SK-N-SH (cell line): ENCODE data around the gene TSSC4. TPM values are rescaled to one million over a fixed set of nuclear protein-coding genes. Genes with fewer than 3 reads are reported as not detected.

Experiments
- CTCF ChIA-PET: fragments of 300-600, 350-600 bp; formaldehyde crosslinking; extraction: SDS; loops from one replicate; lab custom pipeline; 2021; lab: Yijun Ruan, JAX
- POLR2A ChIA-PET: fragments of 350-600 bp; sonication (Branson Sonifier 250); formaldehyde crosslinking; extraction: SDS; loops from one replicate; lab custom pipeline; 2020; ENCODE audit warnings: antibody characterized with exemption, inconsistent platforms; lab: Yijun Ruan, JAX
- DNase-seq: peaks from one replicate; pipeline ENCODE4 v3.0.0; 2012
- H2AFZ ChIP-seq: fragments of 200-600 bp; sonication (generic); 2 replicates; pipeline ENCODE4 v1.8.1; 2016; ENCODE audit warnings: antibody characterized with exemption, mild to moderate bottlenecking, low read depth
- H3F3A ChIP-seq: fragments of 200-600 bp; sonication (generic); replicated peaks from 2 replicates; pipeline ENCODE3; 2016; ENCODE audit warnings: antibody characterized with exemption, mild to moderate bottlenecking; ENCODE audit not compliant: insufficient read depth
- H3K27ac ChIP-seq, 2 experiments: fragments of 200-500 bp in 1 of 2; fragments of 200-600 bp in 1 of 2; sonication (Bioruptor generic) in 1 of 2; sonication (generic), shearing (Covaris generic) in 1 of 2; 2 replicates each; pipeline versions ENCODE4 v1.5.1 to v1.6.1; 2014 to 2016; ENCODE audit warnings: low read depth in 2 of 2, inconsistent platforms in 1 of 2, low read length in 1 of 2, mild to moderate bottlenecking in 1 of 2, mixed read lengths in 1 of 2
- H3K27me3 ChIP-seq: fragments of 200-600 bp; sonication (generic), shearing (Covaris generic); 2 replicates; pipeline ENCODE4 v1.6.1; 2016; ENCODE audit warnings: mixed run types; ENCODE audit not compliant: insufficient read depth
- H3K36me3 ChIP-seq, 2 experiments: fragments of 200-500 bp in 1 of 2; fragments of 200-600 bp in 1 of 2; sonication (Bioruptor generic) in 1 of 2; sonication (generic) in 1 of 2; replicated peaks in 1 of 2; 2 replicates each; pipeline versions ENCODE3 to v1.5.1; 2014 to 2016; ENCODE audit warnings: low read length in 1 of 2, mild to moderate bottlenecking in 1 of 2; ENCODE audit not compliant: insufficient read depth in 2 of 2, control insufficient read depth in 1 of 2
- H3K4me1 ChIP-seq, 2 experiments: fragments of 200-500 bp in 1 of 2; fragments of 200-600 bp in 1 of 2; sonication (Bioruptor generic) in 1 of 2; sonication (generic), shearing (Covaris generic) in 1 of 2; 2 replicates each; pipeline versions ENCODE4 v1.5.1 to v1.6.1; 2014 to 2016; ENCODE audit warnings: low read depth in 1 of 2, low read length in 1 of 2, mixed run types in 1 of 2; ENCODE audit not compliant: insufficient read depth in 2 of 2, control insufficient read depth in 1 of 2
- H3K4me2 ChIP-seq: fragments of 200-600 bp; sonication (generic), shearing (Covaris generic); 2 replicates; pipeline ENCODE4 v1.6.1; 2017; ENCODE audit warnings: mixed run types
- H3K4me3 ChIP-seq, 2 experiments: fragments of 200-500 bp in 1 of 2; fragments of 200-600 bp in 1 of 2; sonication (Bioruptor generic) in 1 of 2; sonication (generic), shearing (Covaris generic) in 1 of 2; 2 replicates each; pipeline versions ENCODE4 v1.5.1 to v1.8.1; 2014 to 2016; ENCODE audit warnings: low read depth in 2 of 2, inconsistent platforms in 1 of 2, low read length in 1 of 2, mild to moderate bottlenecking in 1 of 2, mixed read lengths in 1 of 2, moderate library complexity in 1 of 2
- H3K79me2 ChIP-seq: fragments of 200-600 bp; sonication (generic); 2 replicates; pipeline ENCODE4 v1.8.1; 2017; ENCODE audit warnings: mild to moderate bottlenecking; ENCODE audit not compliant: insufficient read depth
- H3K9ac ChIP-seq: fragments of 200-600 bp; sonication (generic); 2 replicates; pipeline ENCODE4 v1.6.1; 2017; ENCODE audit warnings: mixed run types
- H3K9me2 ChIP-seq: fragments of 200-600 bp; sonication (generic); 2 replicates; pipeline ENCODE4 v1.6.1; 2017; ENCODE audit warnings: mixed run types
- H3K9me3 ChIP-seq: fragments of 200-600 bp; sonication (generic); 2 replicates; pipeline ENCODE4 v1.6.1; 2017; ENCODE audit warnings: mixed run types, mild to moderate bottlenecking, moderate library complexity
- H4K20me1 ChIP-seq: fragments of 200-600 bp; sonication (generic); 2 replicates; pipeline ENCODE4 v1.6.1; 2017; ENCODE audit warnings: mild to moderate bottlenecking, mixed run types; ENCODE audit not compliant: insufficient read depth
- CHD2 ChIP-seq: fragments of 150-350 bp; IDR thresholded peaks from 2 replicates; pipeline ENCODE4 v1.6.1; 2018; ENCODE audit warnings: low read length; ENCODE audit not compliant: partially characterized antibody
- EP300 ChIP-seq, 2 experiments: IDR thresholded peaks; 2 replicates each; pipeline versions ENCODE4 v1.4.0 to v1.6.1; 2012; ENCODE audit warnings: borderline replicate concordance in 1 of 2, low read depth in 1 of 2, low read length in 1 of 2
- EZH2phosphoT487 ChIP-seq: fragments of 200-600 bp; sonication (generic); IDR thresholded peaks from 2 replicates; pipeline ENCODE4 v1.6.1; 2017; ENCODE audit warnings: low read depth, mixed run types, mild to moderate bottlenecking, antibody characterized with exemption, moderate library complexity, borderline replicate concordance
- FOSL2 ChIP-seq: IDR thresholded peaks from 2 replicates; pipeline ENCODE4 v1.4.0; 2012; ENCODE audit warnings: low read depth, mild to moderate bottlenecking, moderate library complexity, borderline replicate concordance
- MEF2A ChIP-seq: IDR thresholded peaks from 2 replicates; pipeline ENCODE4 v1.4.0; 2012; ENCODE audit warnings: low read depth, borderline replicate concordance
- MXI1 ChIP-seq: IDR thresholded peaks from 2 replicates; pipeline ENCODE4 v1.6.1; 2012; ENCODE audit warnings: mild to moderate bottlenecking, low read depth, low read length, improper control_type of control experiment
- SIN3A ChIP-seq: IDR thresholded peaks from 2 replicates; pipeline ENCODE4 v1.6.1; 2012; ENCODE audit warnings: low read depth, mild to moderate bottlenecking, low read length, moderate library complexity, borderline replicate concordance
- WGBS: methylation state at CpG from one replicate; pipeline ENCODE4 v1.1.6; 2017; ENCODE audit warnings: low lambda C conversion rate; 5-methylcytosine and 5-hydroxymethylcytosine counted together
- polyA plus RNA-seq, 3 experiments: library from polyadenylated mRNA; depleted of rRNA; stranded (reverse); fragments of >200 nt; gene quantifications; 2 replicates each; pipeline ENCODE4 v1.2.3, GENCODE V29; 2012
- TF ChIP-seq, protein P1 (sequence below): IDR thresholded peaks from 2 replicates; pipeline ENCODE4 v1.4.0; 2012; ENCODE audit warnings: low read depth
- TF ChIP-seq, protein P2 (sequence below): IDR thresholded peaks from 2 replicates; pipeline ENCODE4 v1.4.0; 2012; ENCODE audit warnings: low read depth, borderline replicate concordance
- TF ChIP-seq, protein P3 (sequence below): IDR thresholded peaks from 2 replicates; pipeline ENCODE4 v1.4.0; 2012; ENCODE audit warnings: low read depth, borderline replicate concordance

Gene TSSC4
- polyA plus RNA-seq, 1 of the 3 experiments (the other 2 are of a cell fraction), result 45.1 TPM

DNA sequence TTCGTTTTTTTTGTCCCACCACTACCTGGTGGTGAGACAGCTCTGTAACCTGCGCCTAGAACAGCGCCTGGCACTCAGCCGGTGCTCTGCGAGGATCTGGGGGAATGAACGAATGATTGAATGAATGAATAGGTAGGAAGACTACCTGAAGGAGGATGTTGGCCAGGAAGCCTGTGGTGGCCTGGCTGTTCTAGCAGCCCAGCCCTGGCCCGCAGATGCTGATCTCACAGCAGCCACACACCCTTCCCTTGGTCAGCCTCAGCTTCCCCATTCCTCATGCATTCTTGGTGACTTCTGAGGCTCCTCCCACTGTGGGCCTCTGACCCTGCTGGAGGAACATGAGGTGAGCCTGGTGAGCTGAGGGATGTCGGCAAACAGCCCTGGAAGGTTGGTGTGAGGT lies 40.1 kb downstream of the TSSC4 start (continued):
- TF ChIP-seq, protein P1, sequence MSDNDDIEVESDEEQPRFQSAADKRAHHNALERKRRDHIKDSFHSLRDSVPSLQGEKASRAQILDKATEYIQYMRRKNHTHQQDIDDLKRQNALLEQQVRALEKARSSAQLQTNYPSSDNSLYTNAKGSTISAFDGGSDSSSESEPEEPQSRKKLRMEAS, result no peak
- no peak for TF ChIP-seq CHD2
- TF ChIP-seq, protein P2, sequence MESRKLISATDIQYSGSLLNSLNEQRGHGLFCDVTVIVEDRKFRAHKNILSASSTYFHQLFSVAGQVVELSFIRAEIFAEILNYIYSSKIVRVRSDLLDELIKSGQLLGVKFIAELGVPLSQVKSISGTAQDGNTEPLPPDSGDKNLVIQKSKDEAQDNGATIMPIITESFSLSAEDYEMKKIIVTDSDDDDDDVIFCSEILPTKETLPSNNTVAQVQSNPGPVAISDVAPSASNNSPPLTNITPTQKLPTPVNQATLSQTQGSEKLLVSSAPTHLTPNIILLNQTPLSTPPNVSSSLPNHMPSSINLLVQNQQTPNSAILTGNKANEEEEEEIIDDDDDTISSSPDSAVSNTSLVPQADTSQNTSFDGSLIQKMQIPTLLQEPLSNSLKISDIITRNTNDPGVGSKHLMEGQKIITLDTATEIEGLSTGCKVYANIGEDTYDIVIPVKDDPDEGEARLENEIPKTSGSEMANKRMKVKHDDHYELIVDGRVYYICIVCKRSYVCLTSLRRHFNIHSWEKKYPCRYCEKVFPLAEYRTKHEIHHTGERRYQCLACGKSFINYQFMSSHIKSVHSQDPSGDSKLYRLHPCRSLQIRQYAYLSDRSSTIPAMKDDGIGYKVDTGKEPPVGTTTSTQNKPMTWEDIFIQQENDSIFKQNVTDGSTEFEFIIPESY, result no peak
- no peak for TF ChIP-seq MEF2A
- no peak for TF ChIP-seq SIN3A
- TF ChIP-seq FOSL2, result no peak

DNA sequence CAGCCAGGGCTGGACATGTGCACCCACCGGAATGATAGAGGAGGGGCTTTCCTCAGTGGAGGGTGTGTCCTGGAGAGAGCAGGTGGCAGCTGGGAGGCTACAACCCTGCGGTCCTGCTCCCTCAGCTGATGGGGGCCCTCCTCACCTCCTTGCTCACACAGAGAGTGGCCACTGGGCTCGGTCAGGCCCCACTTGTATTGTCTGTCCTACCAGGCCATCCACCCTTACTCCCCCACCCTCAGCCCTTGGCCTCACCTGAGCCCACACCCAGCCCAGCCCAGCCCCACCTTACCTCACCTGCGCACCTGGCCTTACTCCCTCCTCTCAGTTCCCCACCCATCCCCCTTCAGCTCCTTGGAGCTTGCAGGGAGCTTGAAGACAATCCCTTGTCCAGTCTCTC lies 40.6 kb downstream of the TSSC4 start:
- DNase-seq, result no peak
- H2AFZ ChIP-seq, result no peak overlapping the region
- TF ChIP-seq, protein P3, sequence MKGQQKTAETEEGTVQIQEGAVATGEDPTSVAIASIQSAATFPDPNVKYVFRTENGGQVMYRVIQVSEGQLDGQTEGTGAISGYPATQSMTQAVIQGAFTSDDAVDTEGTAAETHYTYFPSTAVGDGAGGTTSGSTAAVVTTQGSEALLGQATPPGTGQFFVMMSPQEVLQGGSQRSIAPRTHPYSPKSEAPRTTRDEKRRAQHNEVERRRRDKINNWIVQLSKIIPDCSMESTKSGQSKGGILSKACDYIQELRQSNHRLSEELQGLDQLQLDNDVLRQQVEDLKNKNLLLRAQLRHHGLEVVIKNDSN, result no peak
- TF ChIP-seq, protein P2, result no peak
- TF ChIP-seq EP300 (IDR thresholded peaks at IDR 0.05; ENCODE audit: borderline replicate concordance in 1 of 2, low read depth in 1 of 2, low read length in 1 of 2), result no peak
- TF ChIP-seq MXI1, result no peak
- no peak for TF ChIP-seq EZH2phosphoT487
- H3K79me2 ChIP-seq, result no peaks in the 10 kb centered on the region
- H3K36me3 ChIP-seq, result no peaks in the 10 kb centered on the region
- no peaks in the 10 kb centered on the region for H3K9me2 ChIP-seq
- no peak overlapping the region for H3K4me2 ChIP-seq
- H3K9ac ChIP-seq, result no peak overlapping the region
- CTCF ChIA-PET, result interaction anchor here (0.6 to 3.5 kb wide), 5 partner anchors 13 to 91 kb away, joined by 3 to 42 read pairs (median 6); no protein-coding TSS in a partner anchor
- H3K9me3 ChIP-seq, result no peaks in the 10 kb centered on the region
- H3K4me1 ChIP-seq, result peaks cover 0 to 6% of the 10 kb centered on the region in 2 experiments; a peak in 1 of 4 replicates
- 56% methylated on average over 2 of the region's 4 CpGs for WGBS
- no peaks in the 10 kb centered on the region; the same call in 1 of the 2 replicates for H3K27me3 ChIP-seq
- no peaks in the 10 kb centered on the region for H4K20me1 ChIP-seq
- no peak overlapping the region for H3K4me3 ChIP-seq
- H3F3A ChIP-seq, result no peaks in the 10 kb centered on the region
- POLR2A ChIA-PET, result no interaction called here
- no peak overlapping the region for H3K27ac ChIP-seq
